GM20000 (cell line): ENCODE data around the gene SRSF4.

Source experiments
- DNase-seq: peaks from one replicate; pipeline ENCODE4 v3.0.0; 2012; ENCODE audit warnings: low spot score
- CTCF ChIP-seq: IDR thresholded peaks from 2 replicates; pipeline ENCODE4 v1.5.1; 2012; ENCODE audit warnings: mild to moderate bottlenecking, control low read depth; ENCODE audit errors: extremely low read depth, missing control alignments

Gene SRSF4

GRCh38 chr1:29100487-29100886, 81.2 kb downstream of the SRSF4 start:
- no peak for TF ChIP-seq CTCF
- DNase-seq = no peak

- no peak for TF ChIP-seq CTCF
- DNase-seq = no peak
Observed at GRCh38 chr1:29099286-29099685, 82.4 kb downstream of the SRSF4 start.
